ENCODE results near the gene TNC.

DNA sequence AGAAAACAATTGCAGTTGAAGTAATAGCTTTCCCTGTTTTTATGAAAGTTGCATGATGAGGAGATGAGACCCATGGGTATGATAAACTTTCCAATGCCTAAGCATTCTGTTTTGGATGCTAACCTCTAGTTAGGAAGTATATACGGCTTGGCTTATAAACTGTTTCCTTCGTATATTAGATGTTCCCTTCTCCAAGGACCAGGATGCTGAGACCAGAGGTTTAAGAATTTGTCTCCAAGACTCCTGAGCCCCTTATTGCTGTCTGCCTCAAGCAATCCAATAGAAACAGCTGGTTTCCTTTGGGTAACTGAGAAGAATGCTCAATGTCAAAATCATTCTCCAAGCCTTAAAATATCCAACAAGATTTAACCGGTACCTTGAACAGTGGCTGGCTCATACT, 12.2 kb upstream of the TNC start:
- TF ChIP-seq FOXM1 (IDR thresholded peaks at IDR 0.05; ENCODE audit: borderline replicate concordance) (no peak), HDGF (IDR thresholded peaks at IDR 0.05; ENCODE audit: borderline replicate concordance) (no peak), BHLHE40 (IDR thresholded peaks at IDR 0.05; ENCODE audit: borderline replicate concordance) (no peak), NFRKB (IDR thresholded peaks at IDR 0.05) (no peak), ELF4 (IDR thresholded peaks at IDR 0.05) (no peak), L3MBTL2 (conservative IDR thresholded peaks at IDR 0.05) (no peak)

Data from HEK293T (cell line).